MM.1S (cell line): ENCODE data around the gene RASSF10.

ENCODE experiments used
- DNase-seq: peaks from one replicate; pipeline ENCODE4 v3.0.0-alpha.2; 2015
- H2AFZ ChIP-seq: fragments of 300-600 bp; sonication (generic); 2 replicates; pipeline ENCODE4 v1.6.0; 2016; ENCODE audit warnings: antibody characterized with exemption, low read length
- H3F3A ChIP-seq: fragments of 300-600 bp; sonication (generic); 2 replicates; pipeline ENCODE4 v1.6.1; 2016; ENCODE audit warnings: mild to moderate bottlenecking, antibody characterized with exemption, low read length, moderate library complexity, mixed read lengths; ENCODE audit not compliant: insufficient read depth
- H3K27ac ChIP-seq: fragments of 300-600 bp; sonication (generic); 2 replicates; pipeline ENCODE4 v1.5.1; 2016; ENCODE audit warnings: mild to moderate bottlenecking, low read length
- H3K27me3 ChIP-seq: fragments of 300-600 bp; sonication (generic); replicated peaks from 2 replicates; pipeline ENCODE4 v1.6.0; 2016; ENCODE audit warnings: low read length; ENCODE audit not compliant: insufficient read depth
- H3K36me3 ChIP-seq: fragments of 300-600 bp; sonication (generic); replicated peaks from 2 replicates; pipeline ENCODE4 v1.6.1; 2016; ENCODE audit warnings: mild to moderate bottlenecking, low read length, mixed read lengths; ENCODE audit not compliant: insufficient read depth
- H3K4me1 ChIP-seq: fragments of 300-600 bp; sonication (generic); 2 replicates; pipeline ENCODE4 v1.6.1; 2016; ENCODE audit warnings: low read length, mixed read lengths
- H3K4me2 ChIP-seq: fragments of 300-600 bp; sonication (generic); 2 replicates; pipeline ENCODE4 v1.6.0; 2016; ENCODE audit warnings: low read depth, low read length
- H3K4me3 ChIP-seq: fragments of 300-600 bp; sonication (generic); 2 replicates; pipeline ENCODE4 v1.5.1; 2016; ENCODE audit warnings: low read length, mixed read lengths
- H3K79me2 ChIP-seq: fragments of 300-600 bp; sonication (generic); 2 replicates; pipeline ENCODE4 v1.6.1; 2016; ENCODE audit warnings: mixed run types, low read length, mixed read lengths
- H3K9ac ChIP-seq: fragments of 300-600 bp; sonication (generic); 2 replicates; pipeline ENCODE4 v1.6.1; 2016; ENCODE audit warnings: low read length, mixed read lengths
- H3K9me2 ChIP-seq: fragments of 300-600 bp; sonication (generic); replicated peaks from 2 replicates; pipeline ENCODE4 v1.6.1; 2016; ENCODE audit warnings: mild to moderate bottlenecking, low read length, mixed read lengths; ENCODE audit not compliant: insufficient read depth
- H3K9me3 ChIP-seq: fragments of 300-600 bp; sonication (generic); replicated peaks from 2 replicates; pipeline ENCODE4 v1.6.1; 2016; ENCODE audit warnings: mild to moderate bottlenecking, low read length, mixed read lengths; ENCODE audit not compliant: insufficient read depth
- H4K20me1 ChIP-seq: fragments of 300-600 bp; sonication (generic); 2 replicates; pipeline ENCODE4 v1.6.1; 2016; ENCODE audit warnings: mild to moderate bottlenecking, low read length, moderate library complexity, mixed read lengths; ENCODE audit not compliant: insufficient read depth
- EZH2 ChIP-seq: fragments of 300-600 bp; sonication (generic); optimal IDR thresholded peaks from 2 replicates; pipeline ENCODE3; 2017; ENCODE audit warnings: low read depth, mild to moderate bottlenecking, antibody characterized with exemption, low read length, mixed read lengths
- EZH2phosphoT487 ChIP-seq: fragments of 300-600 bp; sonication (generic); IDR thresholded peaks from 2 replicates; pipeline ENCODE4 v1.6.1; 2018; ENCODE audit warnings: antibody characterized with exemption, low read length
- TF ChIP-seq, protein P1 (sequence below): fragments of 300-600 bp; sonication (generic); IDR thresholded peaks from 2 replicates; pipeline ENCODE4 v1.5.1; 2016; ENCODE audit warnings: antibody characterized with exemption, low read length, mixed read lengths

Gene RASSF10

DNA sequence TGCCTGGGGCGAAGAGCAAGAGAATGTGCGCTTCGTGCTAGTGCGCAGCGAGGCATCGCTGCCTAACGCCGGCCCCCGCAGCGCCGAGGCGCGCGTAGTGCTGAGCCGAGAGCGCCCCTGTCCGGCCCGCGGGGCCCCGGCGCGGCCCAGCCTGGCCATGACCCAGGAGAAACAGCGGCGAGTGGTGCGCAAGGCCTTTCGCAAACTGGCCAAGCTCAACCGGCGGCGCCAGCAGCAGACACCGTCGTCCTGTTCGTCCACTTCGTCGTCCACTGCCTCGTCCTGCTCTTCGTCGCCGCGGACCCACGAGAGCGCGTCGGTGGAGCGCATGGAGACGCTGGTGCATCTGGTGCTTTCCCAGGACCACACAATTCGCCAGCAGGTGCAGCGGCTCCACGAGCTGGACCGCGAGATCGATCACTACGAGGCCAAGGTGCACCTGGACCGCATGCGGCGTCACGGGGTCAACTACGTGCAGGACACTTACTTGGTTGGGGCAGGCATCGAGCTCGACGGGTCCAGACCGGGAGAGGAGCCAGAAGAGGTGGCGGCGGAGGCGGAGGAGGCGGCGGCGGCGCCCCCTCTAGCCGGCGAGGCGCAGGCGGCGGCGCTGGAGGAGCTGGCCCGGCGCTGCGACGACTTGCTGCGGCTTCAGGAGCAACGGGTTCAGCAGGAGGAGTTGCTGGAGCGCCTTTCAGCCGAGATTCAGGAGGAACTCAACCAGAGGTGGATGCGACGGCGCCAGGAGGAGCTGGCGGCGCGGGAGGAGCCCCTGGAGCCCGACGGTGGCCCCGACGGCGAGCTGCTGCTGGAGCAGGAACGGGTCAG lies 1.0 kb downstream of the RASSF10 start:
- Histone ChIP-seq H3K4me1 (no peaks in the 10 kb centered on the region), H3K9ac (no peak overlapping the region), H3K27me3 (no peaks in the 10 kb centered on the region), H3K79me2 (no peaks in the 10 kb centered on the region), H3K4me2 (no peak overlapping the region), H3K4me3 (no peak overlapping the region), H3K9me3 (no peaks in the 10 kb centered on the region), H3K27ac (no peak overlapping the region), H3K36me3 (no peaks in the 10 kb centered on the region), H3F3A (no peaks in the 10 kb centered on the region), H3K9me2 (no peaks in the 10 kb centered on the region), H2AFZ (no peak overlapping the region), H4K20me1 (no peaks in the 10 kb centered on the region)
- TF ChIP-seq EZH2 (no peak), EZH2phosphoT487 (no peak)
- TF ChIP-seq, protein P1, sequence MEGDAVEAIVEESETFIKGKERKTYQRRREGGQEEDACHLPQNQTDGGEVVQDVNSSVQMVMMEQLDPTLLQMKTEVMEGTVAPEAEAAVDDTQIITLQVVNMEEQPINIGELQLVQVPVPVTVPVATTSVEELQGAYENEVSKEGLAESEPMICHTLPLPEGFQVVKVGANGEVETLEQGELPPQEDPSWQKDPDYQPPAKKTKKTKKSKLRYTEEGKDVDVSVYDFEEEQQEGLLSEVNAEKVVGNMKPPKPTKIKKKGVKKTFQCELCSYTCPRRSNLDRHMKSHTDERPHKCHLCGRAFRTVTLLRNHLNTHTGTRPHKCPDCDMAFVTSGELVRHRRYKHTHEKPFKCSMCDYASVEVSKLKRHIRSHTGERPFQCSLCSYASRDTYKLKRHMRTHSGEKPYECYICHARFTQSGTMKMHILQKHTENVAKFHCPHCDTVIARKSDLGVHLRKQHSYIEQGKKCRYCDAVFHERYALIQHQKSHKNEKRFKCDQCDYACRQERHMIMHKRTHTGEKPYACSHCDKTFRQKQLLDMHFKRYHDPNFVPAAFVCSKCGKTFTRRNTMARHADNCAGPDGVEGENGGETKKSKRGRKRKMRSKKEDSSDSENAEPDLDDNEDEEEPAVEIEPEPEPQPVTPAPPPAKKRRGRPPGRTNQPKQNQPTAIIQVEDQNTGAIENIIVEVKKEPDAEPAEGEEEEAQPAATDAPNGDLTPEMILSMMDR, result no peak
- no peak for DNase-seq

DNA sequence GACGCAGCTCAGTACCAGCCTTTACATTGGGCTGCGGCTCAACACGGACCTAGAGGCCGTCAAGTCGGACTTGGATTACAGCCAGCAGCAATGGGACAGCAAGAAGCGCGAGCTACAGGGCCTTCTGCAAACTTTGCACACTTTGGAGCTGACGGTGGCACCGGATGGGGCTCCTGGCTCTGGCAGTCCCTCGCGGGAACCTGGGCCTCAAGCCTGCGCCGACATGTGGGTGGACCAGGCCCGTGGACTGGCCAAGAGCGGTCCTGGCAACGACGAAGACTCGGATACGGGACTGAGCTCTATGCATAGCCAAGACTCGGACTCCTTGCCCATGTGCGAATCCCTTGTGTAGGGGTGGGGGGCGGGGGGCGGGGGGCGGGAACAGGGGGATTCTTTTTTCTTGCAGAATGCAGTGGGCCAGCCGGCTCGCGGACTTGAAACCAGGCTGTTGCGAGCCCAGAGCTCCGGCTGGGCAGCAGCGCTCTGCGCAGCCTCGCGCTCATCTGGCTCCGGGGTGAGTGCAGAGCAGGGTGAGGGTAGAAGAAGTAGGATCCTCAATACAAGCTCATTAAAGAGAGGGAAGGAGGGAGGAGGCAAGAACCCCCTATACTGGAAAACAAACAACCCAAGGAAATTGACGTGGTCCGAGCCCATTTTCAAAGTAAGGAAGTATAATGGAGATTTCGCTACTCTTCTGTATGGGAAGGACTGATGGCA lies 1.8 kb downstream of the RASSF10 start:
- H3K27ac ChIP-seq, result no peak overlapping the region
- H3K9me3 ChIP-seq, result no peaks in the 10 kb centered on the region
- H3K9me2 ChIP-seq, result no peaks in the 10 kb centered on the region
- TF ChIP-seq, protein P1, result no peak
- no peak for TF ChIP-seq EZH2phosphoT487
- TF ChIP-seq EZH2, result no peak
- no peak for DNase-seq
- no peak overlapping the region for H3K4me2 ChIP-seq
- no peak overlapping the region for H2AFZ ChIP-seq
- H3K4me3 ChIP-seq, result no peak overlapping the region
- no peaks in the 10 kb centered on the region for H3F3A ChIP-seq
- H3K79me2 ChIP-seq, result no peaks in the 10 kb centered on the region
- H3K36me3 ChIP-seq, result no peaks in the 10 kb centered on the region
- no peaks in the 10 kb centered on the region for H4K20me1 ChIP-seq
- no peak overlapping the region for H3K9ac ChIP-seq
- no peaks in the 10 kb centered on the region for H3K27me3 ChIP-seq
- H3K4me1 ChIP-seq, result no peaks in the 10 kb centered on the region

DNA sequence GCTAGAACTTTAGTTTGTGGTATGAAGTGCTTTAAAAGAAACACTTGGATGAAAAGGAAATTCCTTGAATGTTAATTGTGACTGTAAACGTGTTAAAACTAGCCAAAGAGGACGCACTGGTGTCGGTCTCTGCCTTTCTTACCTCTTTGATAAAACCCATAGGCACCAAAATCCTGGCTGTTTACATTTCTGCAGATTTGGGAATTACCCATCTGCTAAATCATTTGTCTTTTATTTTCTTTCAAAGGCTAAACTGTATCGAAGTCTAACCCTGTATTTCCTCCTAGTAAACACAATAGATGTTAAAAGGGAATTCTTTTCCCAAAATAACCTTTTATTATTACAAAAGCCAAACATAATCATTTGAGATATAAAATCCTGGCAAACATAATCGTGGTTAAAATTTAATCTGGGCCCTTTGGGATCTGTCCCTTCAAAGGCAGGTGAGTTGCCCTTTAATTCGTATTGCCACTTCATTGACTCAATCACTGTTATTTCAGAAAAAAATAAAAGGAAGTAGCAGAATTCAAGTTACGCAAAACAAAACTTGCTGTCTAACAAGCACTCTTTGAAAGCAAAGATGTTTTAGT lies 2.4 kb downstream of the RASSF10 start:
- Histone ChIP-seq H3K4me3 (no peak overlapping the region), H3K27me3 (no peaks in the 10 kb centered on the region), H4K20me1 (no peaks in the 10 kb centered on the region), H3K27ac (no peak overlapping the region), H3F3A (no peaks in the 10 kb centered on the region), H3K9me3 (no peaks in the 10 kb centered on the region), H3K79me2 (no peaks in the 10 kb centered on the region), H3K4me2 (no peak overlapping the region), H3K9me2 (no peaks in the 10 kb centered on the region), H3K36me3 (no peaks in the 10 kb centered on the region), H2AFZ (no peak overlapping the region), H3K9ac (no peak overlapping the region), H3K4me1 (no peaks in the 10 kb centered on the region)
- DNase-seq, result no peak
- TF ChIP-seq, protein P1, result no peak
- no peak for TF ChIP-seq EZH2phosphoT487
- TF ChIP-seq EZH2, result no peak
